Astrocyte (in vitro differentiated cells and primary cell): ENCODE data around the gene A4GALT.

Experiments
- CTCF ChIP-seq: IDR thresholded peaks from 2 replicates; pipeline ENCODE4 v1.5.1; 2011; ENCODE audit warnings: low read depth, mild to moderate bottlenecking, inconsistent platforms, low read length, moderate library complexity; ENCODE audit not compliant: insufficient read depth
- EZH2 ChIP-seq: IDR thresholded peaks from 2 replicates; pipeline ENCODE4 v1.6.1; 2012; ENCODE audit warnings: mild to moderate bottlenecking, low read length, inconsistent platforms; ENCODE audit not compliant: insufficient read depth

DNA sequence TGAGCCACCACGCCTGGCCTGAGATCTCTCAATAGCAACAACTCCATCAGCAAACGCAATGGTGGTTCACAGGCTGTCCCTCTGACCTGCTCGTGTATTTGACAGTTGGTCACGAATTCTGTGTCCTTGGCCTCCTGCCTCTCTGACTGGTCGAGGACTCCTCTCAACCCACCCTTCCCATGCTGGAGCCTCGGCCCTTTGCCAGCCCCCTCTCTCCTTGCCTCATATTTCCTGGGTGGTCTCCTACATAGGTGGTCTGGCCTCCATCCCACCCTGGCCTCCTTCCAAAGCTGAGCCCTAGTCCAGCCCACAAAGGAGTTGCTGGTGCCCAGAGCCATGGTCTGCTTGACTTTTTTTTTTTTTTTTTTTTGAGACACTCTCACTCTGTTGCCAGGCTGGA, 11.4 kb upstream of the A4GALT start:
- TF ChIP-seq CTCF (no peak), EZH2 (no peak)
